Mesendoderm (in vitro differentiated cells): ENCODE measurements around the gene CYP51A1. TPM values are rescaled to one million over a fixed set of nuclear protein-coding genes. Genes with fewer than 3 reads are reported as not detected.
"Not testable (repeated sequence)": the region's sequence is repeated elsewhere in the genome, so short reads cannot be mapped to it uniquely, and the experiment has no call there.

ENCODE experiments used
- DNase-seq: peaks from one replicate; pipeline ENCODE4 v3.0.0; 2013
- H2AK5ac ChIP-seq: 2 replicates; pipeline ENCODE4 v1.6.1; 2013; ENCODE audit warnings: low read length, inconsistent platforms
- H2BK120ac ChIP-seq: 2 replicates; pipeline ENCODE4 v1.6.1; 2013; ENCODE audit warnings: low read depth, mild to moderate bottlenecking, low read length, moderate library complexity, mixed read lengths
- H2BK15ac ChIP-seq: replicated peaks from 2 replicates; pipeline ENCODE4 v1.6.1; 2013; ENCODE audit warnings: low read depth, mild to moderate bottlenecking, moderate library complexity
- H2BK5ac ChIP-seq: 2 replicates; pipeline ENCODE4 v1.6.1; 2013; ENCODE audit warnings: low read length, inconsistent platforms
- H3K18ac ChIP-seq: 2 replicates; pipeline ENCODE4 v1.6.1; 2013; ENCODE audit warnings: mild to moderate bottlenecking, low read length, mixed read lengths
- H3K23ac ChIP-seq: one replicate; pipeline ENCODE4 v1.6.1; 2013; ENCODE audit warnings: low read length
- H3K27ac ChIP-seq: 2 replicates; pipeline ENCODE4 v1.5.1; 2013; ENCODE audit warnings: low read depth, mild to moderate bottlenecking, inconsistent platforms, low read length, moderate library complexity
- H3K27me3 ChIP-seq: 2 replicates; pipeline ENCODE4 v1.6.1; 2013; ENCODE audit warnings: low read length, control low read depth, mild to moderate bottlenecking, inconsistent platforms; ENCODE audit not compliant: insufficient read depth, poor library complexity
- H3K36me3 ChIP-seq: 2 replicates; pipeline ENCODE4 v1.6.1; 2013; ENCODE audit warnings: low read length, inconsistent platforms; ENCODE audit not compliant: control insufficient read depth, insufficient read depth
- H3K4ac ChIP-seq: one replicate; pipeline ENCODE4 v1.6.1; 2013; ENCODE audit warnings: low read depth, mild to moderate bottlenecking, low read length, moderate library complexity
- H3K4me1 ChIP-seq: 2 replicates; pipeline ENCODE4 v1.6.1; 2013; ENCODE audit warnings: low read depth, low read length, inconsistent platforms; ENCODE audit not compliant: control insufficient read depth
- H3K4me2 ChIP-seq: 2 replicates; pipeline ENCODE4 v1.6.1; 2013; ENCODE audit warnings: low read length
- H3K4me3 ChIP-seq: 2 replicates; pipeline ENCODE4 v1.5.1; 2013; ENCODE audit warnings: mild to moderate bottlenecking, low read length
- H3K56ac ChIP-seq: one replicate; pipeline ENCODE4 v1.6.1; 2013; ENCODE audit warnings: low read length
- H3K79me1 ChIP-seq: 2 replicates; pipeline ENCODE4 v1.6.1; 2013; ENCODE audit warnings: low read length, inconsistent platforms
- H3K79me2 ChIP-seq: 2 replicates; pipeline ENCODE4 v1.6.1; 2013; ENCODE audit warnings: mild to moderate bottlenecking, low read length; ENCODE audit not compliant: control insufficient read depth, insufficient read depth
- H3K9ac ChIP-seq: 2 replicates; pipeline ENCODE4 v1.6.1; 2013; ENCODE audit warnings: low read length, inconsistent platforms
- H4K5ac ChIP-seq: one replicate; pipeline ENCODE4 v1.6.1; 2013; ENCODE audit warnings: low read length
- H4K8ac ChIP-seq: one replicate; pipeline ENCODE4 v1.6.1; 2013; ENCODE audit warnings: low read depth, mild to moderate bottlenecking, control low read depth, low read length, moderate library complexity
- WGBS: extraction: QIAGEN DNeasy Blood & Tissue Kit; methylation state at CpG from one replicate; pipeline ENCODE4 v1.1.7; 2013; ENCODE audit warnings: low lambda C conversion rate, missing lambda C conversion rate; ENCODE audit not compliant: insufficient coverage; ENCODE audit errors: extremely low coverage; 5-methylcytosine and 5-hydroxymethylcytosine counted together
- polyA plus RNA-seq, 2 experiments: library from polyadenylated mRNA; stranded (reverse); fragments of 200-250 nt; gene quantifications; one replicate each; pipeline ENCODE4 v1.2.3, GENCODE V29; 2013

The CYP51A1 gene
- polyA plus RNA-seq (2013, experiment 1 of 2), result 120 TPM
- 119 TPM for polyA plus RNA-seq (2013, experiment 2 of 2)

DNA sequence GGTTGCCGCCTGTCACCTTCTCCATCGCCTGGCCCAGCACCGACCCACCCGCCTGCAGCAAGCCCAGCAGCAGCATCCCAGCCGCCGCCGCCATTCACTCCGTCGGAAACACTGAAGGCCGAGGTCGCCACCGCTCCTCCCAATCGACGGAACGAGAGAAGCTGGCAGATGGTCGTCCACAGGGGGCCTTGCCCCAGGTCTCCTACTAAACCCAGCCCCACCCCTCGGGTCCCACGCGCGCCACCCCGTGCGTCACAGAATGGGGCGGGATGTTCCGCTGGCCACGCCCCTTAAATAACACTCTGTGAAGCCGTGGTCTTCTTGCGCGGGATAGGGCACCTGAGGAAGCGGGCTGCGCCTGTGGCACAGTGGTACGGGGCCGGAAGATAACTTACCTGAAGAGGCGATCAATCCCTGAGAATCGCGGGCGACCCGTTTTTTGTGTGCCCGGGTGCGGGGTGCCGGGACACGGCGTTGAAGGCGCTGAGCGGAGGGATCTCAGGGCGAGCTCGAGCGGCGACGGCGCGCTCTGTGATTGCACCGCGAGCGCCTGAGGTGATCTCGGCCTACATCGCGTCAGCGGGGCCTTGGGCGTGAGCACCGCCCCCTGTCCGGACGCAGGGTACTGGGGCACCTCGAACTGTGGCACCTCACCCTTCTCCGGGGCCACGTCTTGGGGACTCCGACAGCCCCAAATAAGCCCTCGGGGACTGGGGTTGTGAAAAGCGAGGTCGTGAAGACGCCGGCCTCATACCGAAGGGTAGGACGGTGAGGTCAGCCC is at the start of gene CYP51A1:
CYP51A1 (minus strand) TSS at position 207 of the 781 bp plus-strand sequence; CDS start at position 94, 113 bp downstream.
- H3K27me3 ChIP-seq, result no peaks in the 10 kb centered on the region
- H2AK5ac ChIP-seq, result no peak within 1 kb of the TSS
- peak within 1 kb of the TSS; percentile 89 for H3K18ac ChIP-seq
- no peak within 1 kb of the TSS for H2BK120ac ChIP-seq
- peaks cover 3% of the 10 kb centered on the region for H3K4me1 ChIP-seq
- peak within 1 kb of the TSS; percentile 97 for H3K9ac ChIP-seq
- H3K4me3 ChIP-seq, result peak within 1 kb of the TSS; percentile 99
- peak within 1 kb of the TSS; percentile 88 for H3K4me2 ChIP-seq
- peak within 1 kb of the TSS; percentile 80 for H3K23ac ChIP-seq
- H3K36me3 ChIP-seq, result peaks cover 1% of the 10 kb centered on the region
- H3K79me1 ChIP-seq, result peaks cover 3% of the 10 kb centered on the region
- H3K56ac ChIP-seq, result peak within 1 kb of the TSS; percentile 98
- H4K8ac ChIP-seq, result no peak within 1 kb of the TSS
- DNase-seq, result peak; percentile 96
- H3K79me2 ChIP-seq, result peaks cover 42% of the 10 kb centered on the region
- H3K27ac ChIP-seq, result peak within 1 kb of the TSS; percentile 90
- H2BK15ac ChIP-seq, result no peak within 1 kb of the TSS
- peak within 1 kb of the TSS; percentile 88 for H3K4ac ChIP-seq
- peak within 1 kb of the TSS; percentile 99 for H2BK5ac ChIP-seq
- no CpG with 5 or more reads among the region's 73 CpGs for WGBS
- H4K5ac ChIP-seq, result no peak within 1 kb of the TSS

GRCh38 chr7:92178928-92179924 is 44.9 kb upstream of the CYP51A1 start, which contains the start of gene LRRD1:
TSS of gene LRRD1 (minus strand) at chr7:92179142. CDS start at chr7:92165202, 13,940 bp downstream.
- H3K23ac ChIP-seq, result no peak within 1 kb of the TSS
- no peaks in the 10 kb centered on the region for H3K79me2 ChIP-seq
- H3K27ac ChIP-seq, result no peak within 1 kb of the TSS
- H4K8ac ChIP-seq, result peak within 1 kb of the TSS; percentile 41
- no CpG with 5 or more reads among the region's 60 CpGs for WGBS
- H3K4me2 ChIP-seq, result peak within 1 kb of the TSS; percentile 60
- DNase-seq, result peak; percentile 96
- no peak within 1 kb of the TSS for H3K4me3 ChIP-seq
- H2AK5ac ChIP-seq, result no peak within 1 kb of the TSS
- no peaks in the 10 kb centered on the region for H3K27me3 ChIP-seq
- H3K4me1 ChIP-seq, result no peaks in the 10 kb centered on the region
- no peak within 1 kb of the TSS for H3K4ac ChIP-seq
- H4K5ac ChIP-seq, result no peak within 1 kb of the TSS
- H2BK120ac ChIP-seq, result no peak within 1 kb of the TSS
- no peak within 1 kb of the TSS for H3K18ac ChIP-seq
- no peaks in the 10 kb centered on the region for H3K36me3 ChIP-seq
- H2BK15ac ChIP-seq, result no peak within 1 kb of the TSS
- H3K9ac ChIP-seq, result peak within 1 kb of the TSS; percentile 54
- H2BK5ac ChIP-seq, result no peak within 1 kb of the TSS
- no peaks in the 10 kb centered on the region for H3K79me1 ChIP-seq
- H3K56ac ChIP-seq, result peak within 1 kb of the TSS; percentile 75

GRCh38 chr7:92177362-92177761 is 43.1 kb upstream of the CYP51A1 start:
- Histone ChIP-seq H2AK5ac (no peak overlapping the region), H4K5ac (no peak overlapping the region), H3K36me3 (no peaks in the 10 kb centered on the region), H3K79me1 (no peaks in the 10 kb centered on the region), H3K23ac (no peak overlapping the region), H3K56ac (no peak overlapping the region), H3K4me3 (no peak overlapping the region), H2BK15ac (no peak overlapping the region), H3K18ac (no peak overlapping the region), H3K27ac (no peak overlapping the region), H2BK120ac (no peak overlapping the region), H3K4me2 (no peak overlapping the region), H3K79me2 (no peaks in the 10 kb centered on the region), H3K4me1 (no peaks in the 10 kb centered on the region), H3K9ac (no peak overlapping the region), H3K27me3 (no peaks in the 10 kb centered on the region), H3K4ac (no peak overlapping the region), H4K8ac (no peak overlapping the region), H2BK5ac (no peak overlapping the region)
- no peak for DNase-seq

DNA sequence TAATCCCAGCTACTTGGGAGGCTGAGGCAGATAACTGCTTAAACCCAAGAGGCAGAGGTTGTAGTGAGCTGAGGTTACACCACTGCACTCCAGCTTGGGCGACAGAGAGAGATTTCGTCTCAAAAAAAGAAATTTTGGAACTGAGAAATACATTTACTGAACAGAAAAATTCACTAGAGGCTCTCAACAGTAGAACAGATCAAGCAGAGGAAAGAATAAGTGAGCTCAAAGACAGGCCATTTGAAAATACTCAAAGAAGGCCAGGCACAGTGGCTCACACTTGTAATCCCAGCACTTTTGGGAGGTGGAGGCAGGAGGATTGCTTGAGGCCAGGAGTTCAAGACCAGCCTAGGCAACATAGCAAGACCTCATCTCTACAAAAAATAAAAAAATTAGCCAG is 35.3 kb upstream of the CYP51A1 start:
- H4K8ac ChIP-seq, H2AK5ac ChIP-seq, H2BK120ac ChIP-seq, H3K4me3 ChIP-seq, H3K56ac ChIP-seq, H3K79me2 ChIP-seq, H3K18ac ChIP-seq, H3K36me3 ChIP-seq, H3K9ac ChIP-seq, H3K4ac ChIP-seq, H4K5ac ChIP-seq, H3K23ac ChIP-seq, DNase-seq, H3K4me1 ChIP-seq, H3K4me2 ChIP-seq, H3K27me3 ChIP-seq, H2BK5ac ChIP-seq, H3K27ac ChIP-seq, H3K79me1 ChIP-seq, H2BK15ac ChIP-seq: not testable (repeated sequence)
- no CpG with 5 or more reads among the region's 2 CpGs for WGBS

- H3K56ac ChIP-seq, result no peak overlapping the region
- no peak overlapping the region for H3K23ac ChIP-seq
- H3K9ac ChIP-seq, result no peak overlapping the region
- no peak overlapping the region for H3K4me2 ChIP-seq
- no peak for DNase-seq
- H2AK5ac ChIP-seq, result no peak overlapping the region
- H3K4me3 ChIP-seq, result no peak overlapping the region
- no peak overlapping the region for H2BK15ac ChIP-seq
- H4K5ac ChIP-seq, result no peak overlapping the region
- H4K8ac ChIP-seq, result no peak overlapping the region
- no peak overlapping the region for H3K4ac ChIP-seq
- H3K27me3 ChIP-seq, result no peaks in the 10 kb centered on the region
- H3K79me2 ChIP-seq, result no peaks in the 10 kb centered on the region
- no peak overlapping the region for H3K27ac ChIP-seq
- H2BK120ac ChIP-seq, result no peak overlapping the region
- no CpG with 5 or more reads among the region's 1 CpG for WGBS
- H3K18ac ChIP-seq, result no peak overlapping the region
- H3K79me1 ChIP-seq, result no peaks in the 10 kb centered on the region
- H3K4me1 ChIP-seq, result no peaks in the 10 kb centered on the region
- H2BK5ac ChIP-seq, result no peak overlapping the region
- no peaks in the 10 kb centered on the region for H3K36me3 ChIP-seq
These were observed 27.0 kb upstream of the CYP51A1 start for GRCh38 chr7:92161271-92161670.
